ENCODE data around the gene JAZF1.

DNA sequence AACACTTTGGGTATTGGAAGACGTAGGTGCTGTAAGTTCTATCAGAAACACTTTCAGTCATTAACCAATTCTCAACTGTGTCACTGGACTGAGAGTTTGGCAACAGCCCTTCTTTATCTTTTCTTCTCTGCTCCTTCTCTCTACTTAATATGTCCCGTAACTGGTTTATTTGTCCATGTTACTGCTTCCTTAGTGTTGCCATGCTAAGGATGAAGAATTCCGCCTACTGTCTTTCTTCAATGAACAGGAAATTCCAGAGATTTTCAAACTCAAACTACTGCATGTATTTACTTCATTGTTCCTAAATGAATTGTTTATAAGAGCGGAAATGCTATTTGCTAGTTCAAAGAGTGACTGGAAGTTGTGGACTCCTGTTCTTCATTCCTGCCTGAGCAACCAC, 296.9 kb downstream of the JAZF1 start:
- TF ChIP-seq CTCF (IDR thresholded peaks at IDR 0.05) (no peak), POLR2A (IDR thresholded peaks at IDR 0.05) (no peak)
